Mesothelial cell of epicardium (in vitro differentiated cells): Measurements from ENCODE around the gene KCNA10. TPM values are rescaled to one million over a fixed set of nuclear protein-coding genes. Genes with fewer than 3 reads are reported as not detected.

Experiments
- DNase-seq, 2 experiments: peaks; one replicate each; pipeline ENCODE4 v3.0.0; 2021; ENCODE audit warnings: low spot score in 2 of 2; ENCODE audit not compliant: unreplicated experiment in 2 of 2
- H3K27ac Mint-ChIP-seq: 2 replicates; pipeline ENCODE4 v1.8.0; 2021; ENCODE audit warnings: mixed read lengths
- H3K27me3 Mint-ChIP-seq: 2 replicates; pipeline ENCODE4 v1.8.0; 2021; ENCODE audit warnings: low read depth, mixed read lengths
- H3K36me3 Mint-ChIP-seq: 2 replicates; pipeline ENCODE4 v1.8.0; 2021; ENCODE audit warnings: mixed read lengths
- H3K4me1 Mint-ChIP-seq: 2 replicates; pipeline ENCODE4 v1.8.0; 2021; ENCODE audit warnings: mixed read lengths
- H3K4me3 Mint-ChIP-seq: 2 replicates; pipeline ENCODE4 v1.8.0; 2021; ENCODE audit warnings: mild to moderate bottlenecking, moderate library complexity, mixed read lengths
- H3K9me3 Mint-ChIP-seq: 2 replicates; pipeline ENCODE4 v1.8.0; 2021; ENCODE audit warnings: mixed read lengths
- CTCF ChIP-seq: fragments of 200-600 bp; sonication (generic); IDR thresholded peaks from one replicate; pipeline ENCODE4 v1.5.0; 2021; ENCODE audit warnings: antibody characterized with exemption; ENCODE audit not compliant: unreplicated experiment
- total RNA-seq: library from RNA; stranded (reverse); gene quantifications from 3 replicates; pipeline ENCODE4 v1.2.1, GENCODE V29; 2021

KCNA10 gene
- total RNA-seq, 1 donor from 2014 or later, result not detected

DNA sequence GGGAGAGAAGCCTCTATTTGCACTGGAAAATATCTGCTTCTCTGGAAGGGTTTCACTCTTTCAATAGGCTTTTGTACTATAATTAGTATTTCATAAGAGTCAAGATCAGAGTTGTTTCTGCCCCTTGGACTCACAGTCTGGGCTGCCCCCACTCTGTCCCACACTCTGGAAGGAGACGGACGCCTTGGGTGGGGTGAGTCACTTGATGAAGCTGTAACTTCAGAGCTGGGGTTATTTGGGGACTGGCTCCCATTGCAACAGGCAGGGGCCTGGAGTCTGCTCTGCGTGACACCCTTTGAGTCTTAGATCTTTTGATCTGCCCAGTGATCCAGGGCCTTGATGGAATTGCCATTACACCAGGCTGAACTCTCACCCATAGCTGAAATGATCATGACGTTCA, 4.0 kb upstream of the KCNA10 start:
- no peak for TF ChIP-seq CTCF
- Mint-ChIP-seq H3K9me3 (peaks cover 1% of the 10 kb centered on the region), H3K27me3 (peaks cover 77% of the 10 kb centered on the region), H3K36me3 (no peaks in the 10 kb centered on the region), H3K27ac (no peak overlapping the region), H3K4me1 (peaks cover 9% of the 10 kb centered on the region), H3K4me3 (no peak overlapping the region)
- DNase-seq, result no peak

GRCh38 chr1:110522560-110522959, 3.6 kb upstream of the KCNA10 start:
- Mint-ChIP-seq H3K4me1 (peaks cover 9% of the 10 kb centered on the region), H3K27me3 (peaks cover 75% of the 10 kb centered on the region), H3K27ac (no peak overlapping the region), H3K9me3 (peaks cover 6% of the 10 kb centered on the region), H3K36me3 (no peaks in the 10 kb centered on the region), H3K4me3 (no peak overlapping the region)
- no peak for DNase-seq
- no peak for TF ChIP-seq CTCF

- TF ChIP-seq CTCF, result no peak
- no peak overlapping the region for H3K4me3 Mint-ChIP-seq
- peaks cover 9% of the 10 kb centered on the region for H3K4me1 Mint-ChIP-seq
- H3K9me3 Mint-ChIP-seq, result peaks cover 8% of the 10 kb centered on the region
- H3K27ac Mint-ChIP-seq, result no peak overlapping the region
- H3K27me3 Mint-ChIP-seq, result peaks cover 64% of the 10 kb centered on the region
- no peak for DNase-seq
- H3K36me3 Mint-ChIP-seq, result no peaks in the 10 kb centered on the region
Observed at GRCh38 chr1:110520827-110521226, 1.9 kb upstream of the KCNA10 start.

DNA sequence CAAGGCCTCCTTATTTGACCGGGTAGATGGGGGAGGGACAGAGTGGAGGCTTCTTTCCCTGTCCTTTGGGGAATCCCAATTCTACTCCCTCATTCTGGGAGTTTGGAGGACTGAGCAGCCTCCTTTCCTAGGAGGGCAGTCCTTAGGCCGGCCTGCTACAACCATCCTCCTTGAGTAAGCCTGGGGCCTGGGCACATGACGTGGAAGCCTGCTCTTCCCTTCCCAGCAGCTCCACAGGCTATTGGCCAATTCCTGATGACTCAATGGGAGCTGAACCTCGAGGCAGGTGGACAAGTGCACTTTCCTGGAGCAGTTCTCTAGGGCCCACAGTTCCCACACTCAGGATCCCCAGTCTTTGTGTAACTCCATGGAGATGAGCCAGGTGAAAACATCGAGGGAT, 3.1 kb downstream of the KCNA10 start:
- no peak for DNase-seq
- no peak for TF ChIP-seq CTCF
- Mint-ChIP-seq H3K9me3 (peaks cover 8% of the 10 kb centered on the region), H3K4me3 (no peak overlapping the region), H3K4me1 (peaks cover 9% of the 10 kb centered on the region), H3K36me3 (no peaks in the 10 kb centered on the region), H3K27ac (no peak overlapping the region), H3K27me3 (peaks cover 18% of the 10 kb centered on the region)

GRCh38 chr1:110515041-110515440, 3.9 kb downstream of the KCNA10 start:
- TF ChIP-seq CTCF, result no peak
- Mint-ChIP-seq H3K9me3 (peaks cover 8% of the 10 kb centered on the region), H3K4me3 (no peak overlapping the region), H3K27ac (no peak overlapping the region), H3K4me1 (peaks cover 9% of the 10 kb centered on the region), H3K36me3 (no peaks in the 10 kb centered on the region), H3K27me3 (peaks cover 14% of the 10 kb centered on the region)
- no peak for DNase-seq

- H3K27ac Mint-ChIP-seq, result no peak overlapping the region
- H3K9me3 Mint-ChIP-seq, result peaks cover 8% of the 10 kb centered on the region
- H3K4me1 Mint-ChIP-seq, result peaks cover 2% of the 10 kb centered on the region
Observed at GRCh38 chr1:110513511-110513910, 5.5 kb downstream of the KCNA10 start.

More at GRCh38 chr1:110513511-110513910, 5.5 kb downstream of the KCNA10 start:
- Mint-ChIP-seq H3K4me3 (no peak overlapping the region), H3K36me3 (no peaks in the 10 kb centered on the region), H3K27me3 (peaks cover 9% of the 10 kb centered on the region)
- DNase-seq, result no peak
- no peak for TF ChIP-seq CTCF
